H1 (cell line): ENCODE measurements around the gene TFR2. TPM values are rescaled to one million over a fixed set of nuclear protein-coding genes. Genes with fewer than 3 reads are reported as not detected.

Experiments used
- CTCF ChIA-PET: fragments of 300-600 bp; sonication (Branson Sonifier 250); formaldehyde crosslinking; loops from one replicate; lab custom pipeline; 2021; ENCODE audit not compliant: partially characterized antibody; lab: Charles Lee
- POLR2A ChIA-PET: fragments of 300-600 bp; sonication (Branson Sonifier 250); formaldehyde crosslinking; loops from one replicate; lab custom pipeline; 2021; ENCODE audit warnings: inconsistent platforms; ENCODE audit not compliant: partially characterized antibody; lab: Charles Lee
- DNase-seq, 2 experiments: peaks; one replicate each; pipeline versions ENCODE4 v3.0.0 to v3.0.0-alpha.2; 2010 to 2022; ENCODE audit warnings: low spot score in 2 of 2, low read depth in 1 of 2, mixed read lengths in 1 of 2
- FAIRE-seq: peaks from 2 replicates; lab custom pipeline; 2011; peaks lifted over from hg19 to GRCh38; lab: Jason Lieb, UNC
- H2AFZ ChIP-seq: 2 replicates; pipeline ENCODE4 v1.8.1; 2012; ENCODE audit warnings: low read length, inconsistent platforms
- H2AK5ac ChIP-seq: 2 replicates; pipeline ENCODE4 v1.6.1; 2013; ENCODE audit warnings: low read depth, low read length
- H2BK120ac ChIP-seq: replicated peaks from 2 replicates; pipeline ENCODE3; 2013; ENCODE audit warnings: low read depth, low read length, inconsistent platforms
- H2BK12ac ChIP-seq: 2 replicates; pipeline ENCODE4 v1.6.1; 2013; ENCODE audit warnings: low read depth, low read length
- H2BK15ac ChIP-seq: 2 replicates; pipeline ENCODE4 v1.6.1; 2013; ENCODE audit warnings: low read length
- H2BK20ac ChIP-seq: 2 replicates; pipeline ENCODE4 v1.6.1; 2013; ENCODE audit warnings: low read length
- H2BK5ac ChIP-seq: 2 replicates; pipeline ENCODE4 v1.6.1; 2013; ENCODE audit warnings: low read depth, low read length
- H3K14ac ChIP-seq: 2 replicates; pipeline ENCODE4 v1.6.1; 2013; ENCODE audit warnings: inconsistent platforms; ENCODE audit not compliant: insufficient read length
- H3K18ac ChIP-seq: 2 replicates; pipeline ENCODE4 v1.6.1; 2013; ENCODE audit warnings: low read length; ENCODE audit errors: extremely low read depth
- H3K23ac ChIP-seq: 2 replicates; pipeline ENCODE4 v1.6.1; 2013; ENCODE audit warnings: inconsistent platforms; ENCODE audit not compliant: insufficient read length
- H3K23me2 ChIP-seq: 2 replicates; pipeline ENCODE4 v1.6.1; 2013; ENCODE audit warnings: low read depth, low read length
- H3K27ac ChIP-seq: 2 replicates; pipeline ENCODE4 v1.6.1; 2011; ENCODE audit warnings: low read depth, low read length, inconsistent platforms
- H3K27me3 ChIP-seq, 4 experiments: replicated peaks in 1 of 4; 1 replicate in 1 of 4; 2 replicates in 3 of 4; pipeline versions ENCODE4 v1.6.1 to v1.8.1; 2011 to 2013; ENCODE audit warnings: low read length in 3 of 4, mild to moderate bottlenecking in 3 of 4, inconsistent platforms in 2 of 4, mixed read lengths in 2 of 4, moderate library complexity in 1 of 4; ENCODE audit not compliant: control insufficient read depth in 3 of 4, insufficient read depth in 3 of 4; ENCODE audit errors: extremely low read depth in 1 of 4
- H3K36me3 ChIP-seq, 4 experiments: 2 replicates each; pipeline versions ENCODE4 v1.6.1 to v1.8.1; 2011 to 2013; ENCODE audit warnings: mild to moderate bottlenecking in 4 of 4, low read length in 3 of 4, moderate library complexity in 2 of 4, control low read depth in 1 of 4, inconsistent platforms in 1 of 4; ENCODE audit not compliant: insufficient read depth in 4 of 4, control insufficient read depth in 2 of 4
- H3K4ac ChIP-seq: replicated peaks from 2 replicates; pipeline ENCODE3; 2013; ENCODE audit warnings: low read length, low read depth, mixed read lengths, inconsistent platforms; ENCODE audit not compliant: insufficient read length
- H3K4me1 ChIP-seq, 4 experiments: replicated peaks in 1 of 4; 1 replicate in 1 of 4; 2 replicates in 3 of 4; pipeline versions ENCODE4 v1.6.1 to v1.8.1; 2011 to 2013; ENCODE audit warnings: low read length in 3 of 4, inconsistent platforms in 2 of 4, mixed read lengths in 1 of 4; ENCODE audit not compliant: insufficient read depth in 4 of 4, control insufficient read depth in 3 of 4
- H3K4me2 ChIP-seq, 2 experiments: 2 replicates each; pipeline versions ENCODE4 v1.6.1 to v1.8.1; 2011 to 2013; ENCODE audit warnings: low read depth in 2 of 2, low read length in 2 of 2, control low read depth in 1 of 2, inconsistent platforms in 1 of 2, mild to moderate bottlenecking in 1 of 2; ENCODE audit not compliant: insufficient read depth in 1 of 2
- H3K4me3 ChIP-seq, 4 experiments: fragments of 200-600, 300-600 bp in 1 of 4; sonication (generic), shearing (Covaris generic), sonication (Bioruptor Twin) in 1 of 4; 2 replicates each; pipeline versions ENCODE4 v1.5.1 to v1.8.1; 2011 to 2016; ENCODE audit warnings: low read length in 4 of 4, low read depth in 3 of 4, control low read depth in 2 of 4, inconsistent platforms in 2 of 4, mild to moderate bottlenecking in 2 of 4, mixed read lengths in 1 of 4, moderate library complexity in 1 of 4; ENCODE audit not compliant: insufficient read depth in 2 of 4; ENCODE audit errors: extremely low read depth in 1 of 4
- H3K56ac ChIP-seq: replicated peaks from 2 replicates; pipeline ENCODE3; 2013; ENCODE audit warnings: low read depth, mild to moderate bottlenecking, mixed read lengths, low read length, inconsistent platforms; ENCODE audit not compliant: insufficient read length
- H3K79me1 ChIP-seq: 2 replicates; pipeline ENCODE4 v1.6.1; 2013; ENCODE audit warnings: low read depth, low read length, control low read depth
- H3K79me2 ChIP-seq, 2 experiments: 2 replicates each; pipeline versions ENCODE4 v1.6.1 to v1.8.1; 2012 to 2013; ENCODE audit warnings: low read length in 2 of 2, mild to moderate bottlenecking in 2 of 2, inconsistent platforms in 1 of 2; ENCODE audit not compliant: insufficient read depth in 2 of 2, control insufficient read depth in 1 of 2
- H3K9ac ChIP-seq, 4 experiments: replicated peaks in 1 of 4; 1 replicate in 1 of 4; 2 replicates in 3 of 4; pipeline versions ENCODE4 v1.6.1 to v1.8.1; 2011 to 2013; ENCODE audit warnings: low read depth in 3 of 4, low read length in 3 of 4, control low read depth in 2 of 4, mild to moderate bottlenecking in 2 of 4, moderate library complexity in 2 of 4, inconsistent platforms in 1 of 4; ENCODE audit errors: extremely low read depth in 1 of 4
- H3K9me3 ChIP-seq, 2 experiments: 2 replicates each; pipeline versions ENCODE4 v1.6.1 to v1.8.1; 2012 to 2013; ENCODE audit warnings: mild to moderate bottlenecking in 2 of 2, moderate library complexity in 2 of 2, control low read depth in 1 of 2, inconsistent platforms in 1 of 2, low read depth in 1 of 2, low read length in 1 of 2, mixed read lengths in 1 of 2; ENCODE audit not compliant: insufficient read depth in 2 of 2
- H4K20me1 ChIP-seq, 2 experiments: replicated peaks in 1 of 2; 2 replicates each; pipeline versions ENCODE3 to v1.8.1; 2011 to 2013; ENCODE audit warnings: inconsistent platforms in 2 of 2, low read length in 2 of 2, mild to moderate bottlenecking in 1 of 2; ENCODE audit not compliant: insufficient read depth in 2 of 2, control insufficient read depth in 1 of 2
- H4K5ac ChIP-seq: 2 replicates; pipeline ENCODE4 v1.6.1; 2013; ENCODE audit warnings: low read length, low read depth, mixed read lengths, inconsistent platforms; ENCODE audit not compliant: insufficient read length
- H4K8ac ChIP-seq: 2 replicates; pipeline ENCODE4 v1.8.0; 2013; ENCODE audit warnings: mild to moderate bottlenecking, moderate library complexity, low read length, inconsistent platforms; ENCODE audit not compliant: insufficient read depth; ENCODE audit errors: extremely low read depth
- H4K91ac ChIP-seq: replicated peaks from 2 replicates; pipeline ENCODE3; 2013; ENCODE audit warnings: low read length, mixed read lengths, inconsistent platforms; ENCODE audit not compliant: insufficient read length
- ASH2L ChIP-seq: fragments of 200-600, 300-600 bp; sonication (generic); IDR thresholded peaks from one replicate; pipeline ENCODE4 v1.7.1; 2017; ENCODE audit warnings: low read length
- WGBS, 2 experiments: shearing (Covaris generic) in 1 of 2; methylation state at CpG; one replicate each; pipeline versions ENCODE4 v1.1.6 to v1.1.7; 2013 to 2015; ENCODE audit warnings: low lambda C conversion rate in 2 of 2, mixed read lengths in 2 of 2, inconsistent platforms in 1 of 2, low coverage in 1 of 2, missing lambda C conversion rate in 1 of 2; ENCODE audit not compliant: insufficient replicate concordance in 2 of 2, insufficient coverage in 1 of 2, insufficient read length in 1 of 2; ENCODE audit errors: extremely low coverage in 1 of 2, missing lambda C conversion rate in 1 of 2; 5-methylcytosine and 5-hydroxymethylcytosine counted together
- polyA plus RNA-seq, 7 experiments: library from polyadenylated mRNA; depleted of rRNA in 3 of 7; stranded (reverse) in 5 of 7; unstranded in 2 of 7; fragments of >200 nt in 5 of 7; fragments of 200-250 nt in 2 of 7; gene quantifications; 1 replicate in 5 of 7; 2 replicates in 1 of 7; 4 replicates in 1 of 7; pipeline versions ENCODE4 v1.2.1 to v1.2.3, GENCODE V29; 2011 to 2013; ENCODE audit warnings: missing spikeins in 2 of 7, mixed read lengths in 2 of 7
- total RNA-seq: library from RNA; stranded (reverse); fragmentation: NEBNext Ultra II Directional; extraction: Animal tissue kit (Norgen Biotek cat#: 25700); gene quantifications from 2 replicates; pipeline ENCODE4 v1.2.1, GENCODE V29; 2021

TFR2 gene
- total and polyA plus RNA-seq, 2 of the 8 experiments (the other 6 are each of a cell fraction or from before 2014, with no cell fraction given), result 4.6 to 5.7 TPM

DNA sequence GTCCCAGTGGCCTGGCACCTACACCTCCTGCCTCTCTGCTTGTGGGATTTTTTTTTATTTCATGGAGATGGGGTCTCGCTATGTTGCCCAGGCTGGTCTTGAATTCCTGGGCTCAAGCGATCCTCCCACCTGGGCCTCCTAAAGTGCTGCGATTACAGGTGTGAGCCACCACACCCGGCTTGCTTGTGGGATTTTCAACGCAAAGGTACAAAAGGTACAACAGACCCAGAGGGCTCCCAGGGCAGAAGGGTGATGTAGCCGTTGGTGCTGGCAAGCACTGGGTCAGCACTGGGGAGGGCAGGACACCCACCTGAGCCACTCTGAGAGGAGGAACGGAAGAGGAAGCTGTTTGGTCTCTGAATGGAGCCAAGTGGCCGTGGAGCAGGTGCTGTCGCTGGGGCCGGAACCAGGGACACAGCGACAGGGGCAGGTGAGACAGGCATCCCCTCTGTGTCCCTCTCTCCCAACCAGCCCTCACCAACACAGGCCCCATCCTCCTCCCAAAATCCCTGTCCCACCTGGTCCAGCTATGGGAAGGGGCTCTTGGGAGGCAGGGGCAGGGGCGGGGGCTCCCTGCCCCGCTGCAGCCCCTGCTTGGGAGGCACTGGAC, 64.9 kb downstream of the TFR2 start:
- POLR2A ChIA-PET, result interaction anchor here (1.0 to 2.6 kb wide), 5 partner anchors 9 to 103 kb away, joined by 3 to 10 read pairs (median 4); partner anchors contain the start of genes FBXO24 and LRCH4
- peak in 1 of 2 experiments; percentile 27 for DNase-seq

More for the DNA sequence above, 64.9 kb downstream of the TFR2 start:
- H3K9ac ChIP-seq, result no peak overlapping the region
- H3K9me3 ChIP-seq, result no peaks in the 10 kb centered on the region
- no peak for TF ChIP-seq ASH2L
- TF ChIP-seq, all 59 proteins: peak for 0
- no peak overlapping the region for H4K5ac ChIP-seq
- H3K18ac ChIP-seq, result no peak overlapping the region
- H3K4me2 ChIP-seq, result no peak overlapping the region
- peaks cover 8 to 35% (median 30%) of the 10 kb centered on the region in 4 experiments for H3K36me3 ChIP-seq
- no peak overlapping the region for H3K4me3 ChIP-seq
- H2AK5ac ChIP-seq, result no peak overlapping the region
- H3K23ac ChIP-seq, result no peak overlapping the region
- CTCF ChIA-PET, result interaction anchor here (1.3 to 3.8 kb wide), 4 partner anchors 10 to 107 kb away, joined by 5 to 16 read pairs (median 8); partner anchors contain the start of genes FBXO24 and LRCH4
- peaks cover 7% of the 10 kb centered on the region for H3K23me2 ChIP-seq
- no peaks in the 10 kb centered on the region for H3K79me2 ChIP-seq
- H2BK20ac ChIP-seq, result no peak overlapping the region
- FAIRE-seq, result no peak
- no peak overlapping the region for H2BK12ac ChIP-seq
- peaks cover 0 to 2% (median 0%) of the 10 kb centered on the region in 4 experiments; a peak in 1 of 7 replicates for H3K27me3 ChIP-seq
- no peak overlapping the region for H3K14ac ChIP-seq
- H3K27ac ChIP-seq, result no peak overlapping the region
- no peak overlapping the region for H4K91ac ChIP-seq
- H3K4ac ChIP-seq, result no peak overlapping the region
- peaks cover 0 to 17% of the 10 kb centered on the region in 2 experiments for H4K20me1 ChIP-seq
- H2BK5ac ChIP-seq, result no peak overlapping the region
- no peak overlapping the region for H4K8ac ChIP-seq
- peaks cover 7% of the 10 kb centered on the region for H3K79me1 ChIP-seq
- no peak overlapping the region for H2BK120ac ChIP-seq
- peaks cover 0 to 17% (median 11%) of the 10 kb centered on the region in 4 experiments; a peak in 6 of 7 replicates for H3K4me1 ChIP-seq
- WGBS, 2 experiments, result 90% methylated on average over 12 of the region's 13 CpGs; no CpG with 5 or more reads in 1 of the 2 experiments
- no peak overlapping the region for H2AFZ ChIP-seq
- no peak overlapping the region for H3K56ac ChIP-seq
- H2BK15ac ChIP-seq, result no peak overlapping the region
